A673 (cell line): ENCODE results near the gene PIGV. TPM values are rescaled to one million over a fixed set of nuclear protein-coding genes. Genes with fewer than 3 reads are reported as not detected.
A peak's percentile ranks its signal among the peaks of the same experiment; 100 is the strongest.

Source experiments
- BruUV-seq: library from RNA; stranded (reverse); fragments of 400-500 nt; replicated peaks from 2 replicates; lab custom pipeline; 2021; lab: Mats Ljungman, UMichigan
- CTCF ChIA-PET: fragments of 300-600 bp; sonication (Branson Sonifier 250); formaldehyde crosslinking; loops from one replicate; lab custom pipeline; 2022; ENCODE audit warnings: antibody characterized with exemption; lab: Charles Lee
- POLR2A ChIA-PET: fragments of 300-600 bp; sonication (Branson Sonifier 250); formaldehyde crosslinking; loops from one replicate; lab custom pipeline; 2022; ENCODE audit warnings: antibody characterized with exemption; ENCODE audit not compliant: low non-redundant PET; lab: Charles Lee
- DNase-seq: peaks from one replicate; pipeline ENCODE4 v3.0.0-alpha.2; 2015; ENCODE audit warnings: low spot score
- H3K27ac ChIP-seq: fragments of 200-600 bp; sonication (generic); 2 replicates; pipeline ENCODE4 v1.5.1; 2016; ENCODE audit warnings: mixed run types, low read depth, mild to moderate bottlenecking, mixed read lengths, antibody characterized with exemption, low read length; ENCODE audit not compliant: poor library complexity, severe bottlenecking
- H3K27me3 ChIP-seq: fragments of 200-600 bp; sonication (generic); replicated peaks from 2 replicates; pipeline ENCODE4 v1.6.1; 2017; ENCODE audit warnings: mixed run types, low read depth, mild to moderate bottlenecking, mixed read lengths, antibody characterized with exemption, low read length; ENCODE audit not compliant: insufficient read depth, poor library complexity
- H3K36me3 ChIP-seq: fragments of 200-600 bp; sonication (generic); 2 replicates; pipeline ENCODE4 v1.6.1; 2016; ENCODE audit warnings: mixed run types, mild to moderate bottlenecking, mixed read lengths, antibody characterized with exemption, low read length; ENCODE audit not compliant: insufficient read depth, poor library complexity, severe bottlenecking
- H3K4me1 ChIP-seq: fragments of 200-600 bp; sonication (generic); 2 replicates; pipeline ENCODE4 v1.6.1; 2017; ENCODE audit warnings: mixed run types, mild to moderate bottlenecking, mixed read lengths, antibody characterized with exemption, low read length; ENCODE audit not compliant: insufficient read depth, poor library complexity, severe bottlenecking
- H3K4me3 ChIP-seq: fragments of 200-600 bp; sonication (generic); 2 replicates; pipeline ENCODE4 v1.5.1; 2016; ENCODE audit warnings: low read depth, mixed run types, mild to moderate bottlenecking, mixed read lengths, low read length; ENCODE audit not compliant: poor library complexity, severe bottlenecking
- H3K9me3 ChIP-seq: fragments of 200-600 bp; sonication (generic); 2 replicates; pipeline ENCODE4 v1.6.1; 2016; ENCODE audit warnings: mixed run types, low read depth, mild to moderate bottlenecking, mixed read lengths, antibody characterized with exemption, low read length; ENCODE audit not compliant: poor library complexity, severe bottlenecking
- CTCF ChIP-seq: fragments of 300-800, 200-600 bp; sonication (generic); conservative IDR thresholded peaks from 2 replicates; pipeline ENCODE4 v1.5.1; 2017; ENCODE audit warnings: low read depth, mild to moderate bottlenecking, antibody characterized with exemption, low read length, moderate library complexity, mixed read lengths
- EZH2 ChIP-seq: fragments of 200-600 bp; sonication (generic); IDR thresholded peaks from 2 replicates; pipeline ENCODE4 v1.6.1; 2017; ENCODE audit warnings: borderline replicate concordance, low read depth, mild to moderate bottlenecking, mixed read lengths, antibody characterized with exemption, low read length; ENCODE audit not compliant: poor library complexity, severe bottlenecking
- intact Hi-C: fragments of 100-400 bp; cut with micrococcal nuclease; formaldehyde crosslinking; loops from one replicate; pipeline ENCODE4 v1.10.0; 2022; ENCODE audit not compliant: unreplicated experiment
- total RNA-seq: library from RNA; stranded (reverse); gene quantifications from 2 replicates; pipeline ENCODE4 v1.2.3, GENCODE V29; 2021

The PIGV gene
- total RNA-seq, 1 experiment from 2014 or later = 4.9 TPM

DNA sequence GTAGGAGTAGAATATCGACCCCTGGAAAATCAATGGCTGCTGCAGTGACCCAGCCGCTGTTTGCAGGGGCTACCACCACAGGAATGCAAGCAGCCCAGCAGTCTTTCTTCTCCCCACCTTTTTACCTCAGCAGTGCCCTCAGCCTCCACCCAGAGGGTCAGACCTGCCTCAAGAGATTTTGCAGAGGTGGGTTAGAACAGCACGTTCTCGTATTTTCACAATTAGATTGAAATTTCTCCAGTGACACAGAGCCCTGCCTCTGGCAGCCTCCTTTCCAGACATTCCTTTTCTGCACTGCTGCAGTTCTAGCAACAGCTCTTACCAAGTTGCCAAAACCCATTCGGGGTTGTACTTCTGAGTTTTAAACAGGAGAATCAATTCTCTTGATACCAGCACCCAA, 38.3 kb upstream of the PIGV start:
- ChIA-PET POLR2A (no interaction called here), CTCF (no interaction called here)
- DNase-seq = no peak
- H3K36me3 ChIP-seq = peaks cover 84% of the 10 kb centered on the region
- H3K27me3 ChIP-seq = no peaks in the 10 kb centered on the region
- H3K4me1 ChIP-seq = peaks cover 3% of the 10 kb centered on the region
- TF ChIP-seq EZH2 (no peak), CTCF (no peak)
- no TSS peak for BruUV-seq
- H3K9me3 ChIP-seq = no peaks in the 10 kb centered on the region
- H3K4me3 ChIP-seq = no peak overlapping the region
- intact Hi-C loops = no loop called here
- no peak overlapping the region for H3K27ac ChIP-seq

- no peak for TF ChIP-seq CTCF
- TF ChIP-seq EZH2 = no peak
- H3K4me1 ChIP-seq = no peaks in the 10 kb centered on the region
- H3K27me3 ChIP-seq = no peaks in the 10 kb centered on the region
- intact Hi-C loops = no loop called here
- ChIA-PET POLR2A (no interaction called here), CTCF (no interaction called here)
- no TSS peak for BruUV-seq
- H3K9me3 ChIP-seq = no peaks in the 10 kb centered on the region
- H3K4me3 ChIP-seq = no peak overlapping the region
- DNase-seq = no peak
- H3K36me3 ChIP-seq = peaks cover 80% of the 10 kb centered on the region
- peak overlapping the region; percentile 24 for H3K27ac ChIP-seq
Measured at GRCh38 chr1:26750428-26750827, 37.3 kb upstream of the PIGV start.

GRCh38 chr1:26752519-26752918, 35.2 kb upstream of the PIGV start:
- Histone ChIP-seq H3K27ac (no peak overlapping the region), H3K4me1 (no peaks in the 10 kb centered on the region), H3K4me3 (no peak overlapping the region), H3K9me3 (no peaks in the 10 kb centered on the region), H3K36me3 (peaks cover 66% of the 10 kb centered on the region), H3K27me3 (no peaks in the 10 kb centered on the region)
- no TSS peak for BruUV-seq
- ChIA-PET CTCF (no interaction called here), POLR2A (no interaction called here)
- TF ChIP-seq CTCF = no peak
- no peak for TF ChIP-seq EZH2
- intact Hi-C loops = no loop called here
- DNase-seq = no peak
